Measurements from ENCODE around the gene ZNF837. TPM values are rescaled to one million over a fixed set of nuclear protein-coding genes. Genes with fewer than 3 reads are reported as not detected.

ZNF837 gene
- total and polyA plus RNA-seq, 2 of the 13 experiments (the other 11 are each of a cell fraction or from before 2014, with no cell fraction given) = 0.29 to 1.3 TPM

GRCh38 chr19:58352760-58353671 lies 27.8 kb downstream of the ZNF837 start, which contains the start of gene A1BG (continued):
- no peak; the same call in 1 of the 2 replicates for TF ChIP-seq SMAD1 (CRISPR knock-in tag; IDR thresholded peaks at IDR 0.05; ENCODE audit: borderline replicate concordance, low read depth)
- peak; percentile 45; the same call in 1 of the 2 replicates for TF ChIP-seq ZNF609 (CRISPR knock-in tag; IDR thresholded peaks at IDR 0.05; ENCODE audit: borderline replicate concordance)
- TF ChIP-seq ISX (CRISPR knock-in tag; conservative IDR thresholded peaks at IDR 0.05) = 0 out of 2 replicates have a peak, but pooled peaks have one; percentile 59
- no peak for TF ChIP-seq ZNF747 (CRISPR knock-in tag; IDR thresholded peaks at IDR 0.05; ENCODE audit: borderline replicate concordance)
- TF ChIP-seq ZNF281 (CRISPR knock-in tag; IDR thresholded peaks at IDR 0.05; ENCODE audit: borderline replicate concordance) = peak; percentile 86
- TF ChIP-seq RXRA (CRISPR knock-in tag; IDR thresholded peaks at IDR 0.05) = peak; percentile 96
- no peak for TF ChIP-seq ZFP1 (CRISPR knock-in tag; IDR thresholded peaks at IDR 0.05)
- no peak for TF ChIP-seq FOXP1 (IDR thresholded peaks at IDR 0.05)
- peak; percentile 44; the same call in 1 of the 2 replicates for TF ChIP-seq FOXP1 (CRISPR knock-in tag; IDR thresholded peaks at IDR 0.05)
- no peak for TF ChIP-seq BATF2 (CRISPR knock-in tag; IDR thresholded peaks at IDR 0.05)
- no peak for TF ChIP-seq SATB2 (CRISPR knock-in tag; IDR thresholded peaks at IDR 0.05)
- peak; percentile 41; the same call in 1 of the 2 replicates for TF ChIP-seq TCF7 (IDR thresholded peaks at IDR 0.05; ENCODE audit: low read depth)
- TF ChIP-seq RFX3 (CRISPR knock-in tag; IDR thresholded peaks at IDR 0.05) = no peak
- TF ChIP-seq HOXA7 (CRISPR knock-in tag; IDR thresholded peaks at IDR 0.05) = no peak
- no peak for TF ChIP-seq KMT2B (CRISPR knock-in tag; IDR thresholded peaks at IDR 0.05)
- TF ChIP-seq NCOA2 (CRISPR knock-in tag; IDR thresholded peaks at IDR 0.05) = peak; percentile 75
- no peak for TF ChIP-seq ZHX1 (CRISPR knock-in tag; IDR thresholded peaks at IDR 0.05; ENCODE audit: low read depth)
- peak; percentile 84 for TF ChIP-seq NR2C2 (CRISPR knock-in tag; IDR thresholded peaks at IDR 0.05; ENCODE audit: borderline replicate concordance)
- peak; percentile 37; the same call in 1 of the 2 replicates for TF ChIP-seq SOX5 (CRISPR knock-in tag; IDR thresholded peaks at IDR 0.05; ENCODE audit: borderline replicate concordance)
